ENCODE measurements around the gene GPR162.
A peak's percentile ranks its signal among the peaks of the same experiment; 100 is the strongest.

Gene GPR162

GRCh38 chr12:6821591-6822425 is at the start of gene GPR162:
Gene GPR162 (plus strand): TSS chr12:6821821. CDS start chr12:6823899, 2,078 bp downstream.
- DNase-seq (ENCODE audit: low read depth, low spot score): no peak

- no peak for DNase-seq (ENCODE audit: low read depth, low spot score)
Observed at GRCh38 chr12:6772331-6772695, 49.3 kb upstream of the GPR162 start, which contains the start of gene LAG3. Gene LAG3 (plus strand): TSS chr12:6772520. CDS start chr12:6772853, 333 bp downstream.

GRCh38 chr12:6772726-6773589 is 48.7 kb upstream of the GPR162 start:
- DNase-seq (ENCODE audit: low read depth, low spot score): no peak

- no peak for DNase-seq (ENCODE audit: low read depth, low spot score)
Observed at GRCh38 chr12:6773590-6774351, 47.9 kb upstream of the GPR162 start.

GRCh38 chr12:6774499-6775062 is 47.0 kb upstream of the GPR162 start:
- no peak for DNase-seq (ENCODE audit: low read depth, low spot score)

GRCh38 chr12:6775185-6776174 is 46.1 kb upstream of the GPR162 start:
- DNase-seq (ENCODE audit: low read depth, low spot score): no peak

- DNase-seq (ENCODE audit: low read depth, low spot score): no peak
Observed at GRCh38 chr12:6777386-6777785, 44.2 kb upstream of the GPR162 start.

GRCh38 chr12:6778217-6778573 is 43.4 kb upstream of the GPR162 start:
- DNase-seq (ENCODE audit: low read depth, low spot score): no peak

- DNase-seq (ENCODE audit: low read depth, low spot score): peak; percentile 84
Observed at GRCh38 chr12:6778574-6779550, 42.8 kb upstream of the GPR162 start.

GRCh38 chr12:6779708-6780432 is 41.8 kb upstream of the GPR162 start:
- no peak for DNase-seq (ENCODE audit: low read depth, low spot score)

- no peak for DNase-seq (ENCODE audit: low read depth, low spot score)
Observed at GRCh38 chr12:6780573-6780972, 41.0 kb upstream of the GPR162 start.

GRCh38 chr12:6782119-6782518 is 39.5 kb upstream of the GPR162 start:
- no peak for DNase-seq (ENCODE audit: low read depth, low spot score)

GRCh38 chr12:6782850-6783566 is 38.6 kb upstream of the GPR162 start:
- DNase-seq (ENCODE audit: low read depth, low spot score): no peak

GRCh38 chr12:6783828-6784227 is 37.8 kb upstream of the GPR162 start:
- no peak for DNase-seq (ENCODE audit: low read depth, low spot score)

GRCh38 chr12:6784296-6784695 is 37.3 kb upstream of the GPR162 start:
- DNase-seq (ENCODE audit: low read depth, low spot score): no peak

- no peak for DNase-seq (ENCODE audit: low read depth, low spot score)
Observed at GRCh38 chr12:6784761-6785160, 36.9 kb upstream of the GPR162 start.

GRCh38 chr12:6786416-6787094 is 35.1 kb upstream of the GPR162 start:
- no peak for DNase-seq (ENCODE audit: low read depth, low spot score)
